ENCODE data around the gene NUDT22.

The NUDT22 gene

DNA sequence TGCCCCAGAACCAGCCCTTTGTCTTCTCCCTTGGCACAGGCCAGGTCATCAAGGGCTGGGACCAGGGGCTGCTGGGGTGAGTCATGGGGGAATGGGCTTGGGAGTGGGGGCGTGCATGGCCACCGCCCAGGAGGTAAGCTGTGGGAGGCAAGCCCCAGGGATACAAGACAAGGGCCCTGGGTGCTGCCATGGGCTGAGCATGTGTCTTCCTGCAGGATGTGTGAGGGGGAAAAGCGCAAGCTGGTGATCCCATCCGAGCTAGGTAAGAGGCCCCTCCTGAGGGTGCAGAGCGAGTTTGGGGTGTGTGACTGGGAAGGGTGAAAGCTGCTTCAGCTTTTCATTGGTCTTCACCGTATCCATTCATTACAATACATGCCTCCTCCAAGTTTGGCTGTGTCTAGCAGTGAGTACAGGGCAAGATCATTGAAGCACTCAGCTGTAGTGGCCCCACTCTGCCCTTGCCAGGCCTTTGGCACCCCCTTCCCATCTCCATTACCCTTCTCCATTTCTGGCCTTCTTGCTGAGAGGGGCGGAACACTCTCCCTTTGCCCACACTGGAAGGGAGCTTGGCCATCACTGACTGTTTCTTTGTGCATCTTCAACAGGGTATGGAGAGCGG is 17.3 kb downstream of the NUDT22 start:
- no peak for TF ChIP-seq TCF4 (CRISPR knock-in tag; IDR thresholded peaks at IDR 0.05; ENCODE audit: borderline replicate concordance)
- TF ChIP-seq, protein P1, sequence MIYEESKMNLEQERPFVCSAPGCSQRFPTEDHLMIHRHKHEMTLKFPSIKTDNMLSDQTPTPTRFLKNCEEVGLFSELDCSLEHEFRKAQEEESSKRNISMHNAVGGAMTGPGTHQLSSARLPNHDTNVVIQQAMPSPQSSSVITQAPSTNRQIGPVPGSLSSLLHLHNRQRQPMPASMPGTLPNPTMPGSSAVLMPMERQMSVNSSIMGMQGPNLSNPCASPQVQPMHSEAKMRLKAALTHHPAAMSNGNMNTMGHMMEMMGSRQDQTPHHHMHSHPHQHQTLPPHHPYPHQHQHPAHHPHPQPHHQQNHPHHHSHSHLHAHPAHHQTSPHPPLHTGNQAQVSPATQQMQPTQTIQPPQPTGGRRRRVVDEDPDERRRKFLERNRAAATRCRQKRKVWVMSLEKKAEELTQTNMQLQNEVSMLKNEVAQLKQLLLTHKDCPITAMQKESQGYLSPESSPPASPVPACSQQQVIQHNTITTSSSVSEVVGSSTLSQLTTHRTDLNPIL (CRISPR knock-in tag; IDR thresholded peaks at IDR 0.05; ENCODE audit: low read depth): no peak
- TF ChIP-seq GLIS3 (CRISPR knock-in tag; IDR thresholded peaks at IDR 0.05): no peak
- TF ChIP-seq ZNF8 (CRISPR knock-in tag; IDR thresholded peaks at IDR 0.05): no peak
- TF ChIP-seq ZC3H10 (CRISPR knock-in tag; IDR thresholded peaks at IDR 0.05): no peak
- TF ChIP-seq ESRRG (CRISPR knock-in tag; IDR thresholded peaks at IDR 0.05): no peak
- TF ChIP-seq ZFP30 (CRISPR knock-in tag; IDR thresholded peaks at IDR 0.05): no peak
- TF ChIP-seq OSR1 (CRISPR knock-in tag; IDR thresholded peaks at IDR 0.05): no peak
- TF ChIP-seq PPARA (CRISPR knock-in tag; IDR thresholded peaks at IDR 0.05; ENCODE audit: borderline replicate concordance): no peak
- no peak for TF ChIP-seq CSDC2 (CRISPR knock-in tag; IDR thresholded peaks at IDR 0.05)
- no peak for TF ChIP-seq RARB (CRISPR knock-in tag; IDR thresholded peaks at IDR 0.05)
- TF ChIP-seq ARNTL (CRISPR knock-in tag; IDR thresholded peaks at IDR 0.05; ENCODE audit: borderline replicate concordance, low read depth): no peak
- no peak for TF ChIP-seq POU6F1 (CRISPR knock-in tag; IDR thresholded peaks at IDR 0.05; ENCODE audit: borderline replicate concordance, low read depth)
- TF ChIP-seq CSRNP3 (CRISPR knock-in tag; IDR thresholded peaks at IDR 0.05): no peak
- no peak for TF ChIP-seq ZFP3 (CRISPR knock-in tag; IDR thresholded peaks at IDR 0.05)
- no peak for TF ChIP-seq SNAI2 (CRISPR knock-in tag; IDR thresholded peaks at IDR 0.05)
- TF ChIP-seq BACH2 (CRISPR knock-in tag; IDR thresholded peaks at IDR 0.05; ENCODE audit: borderline replicate concordance): no peak
- TF ChIP-seq ZNF565 (CRISPR knock-in tag; conservative IDR thresholded peaks at IDR 0.05; ENCODE audit: low read depth): no peak
- no peak for TF ChIP-seq TOX (CRISPR knock-in tag; IDR thresholded peaks at IDR 0.05; ENCODE audit: borderline replicate concordance)
- ATAC-seq: no peak

DNA sequence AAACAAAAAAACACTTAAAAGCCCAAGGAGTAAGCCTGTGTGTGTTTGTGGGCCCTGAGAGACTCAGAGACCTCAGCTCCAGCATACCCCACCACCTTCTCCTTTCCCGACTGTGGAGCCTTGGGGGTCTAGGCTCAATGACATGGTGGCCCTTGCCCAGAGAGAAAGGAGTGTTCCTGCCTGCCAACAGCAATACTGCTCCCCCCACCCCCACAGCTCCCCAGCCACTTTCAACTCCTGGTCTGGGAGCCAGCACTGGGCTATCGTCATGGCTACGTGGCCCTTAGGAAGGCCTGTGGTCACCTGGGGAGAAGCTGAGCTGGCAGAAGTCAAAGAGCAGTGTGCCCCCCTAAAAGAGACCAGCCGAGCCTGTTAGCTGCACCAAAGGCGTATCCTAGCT is 18.0 kb downstream of the NUDT22 start:
- no peak for ATAC-seq
- TF ChIP-seq ZFP30 (CRISPR knock-in tag; IDR thresholded peaks at IDR 0.05): no peak
- no peak for TF ChIP-seq ZNF70 (CRISPR knock-in tag; IDR thresholded peaks at IDR 0.05)
- TF ChIP-seq TOX (CRISPR knock-in tag; IDR thresholded peaks at IDR 0.05; ENCODE audit: borderline replicate concordance): no peak
- no peak for TF ChIP-seq ZNF565 (CRISPR knock-in tag; conservative IDR thresholded peaks at IDR 0.05; ENCODE audit: low read depth)
- TF ChIP-seq CSRNP3 (CRISPR knock-in tag; IDR thresholded peaks at IDR 0.05): no peak
- no peak for TF ChIP-seq ZFP3 (CRISPR knock-in tag; IDR thresholded peaks at IDR 0.05)
- no peak for TF ChIP-seq TCF4 (CRISPR knock-in tag; IDR thresholded peaks at IDR 0.05; ENCODE audit: borderline replicate concordance)
- TF ChIP-seq SNAI2 (CRISPR knock-in tag; IDR thresholded peaks at IDR 0.05): no peak
- TF ChIP-seq CSDC2 (CRISPR knock-in tag; IDR thresholded peaks at IDR 0.05): no peak
- TF ChIP-seq ISL1 (CRISPR knock-in tag; IDR thresholded peaks at IDR 0.05): no peak
- TF ChIP-seq ARNTL (CRISPR knock-in tag; IDR thresholded peaks at IDR 0.05; ENCODE audit: borderline replicate concordance, low read depth): no peak
- TF ChIP-seq POU6F1 (CRISPR knock-in tag; IDR thresholded peaks at IDR 0.05; ENCODE audit: borderline replicate concordance, low read depth): no peak
- no peak for TF ChIP-seq ESRRG (CRISPR knock-in tag; IDR thresholded peaks at IDR 0.05)

DNA sequence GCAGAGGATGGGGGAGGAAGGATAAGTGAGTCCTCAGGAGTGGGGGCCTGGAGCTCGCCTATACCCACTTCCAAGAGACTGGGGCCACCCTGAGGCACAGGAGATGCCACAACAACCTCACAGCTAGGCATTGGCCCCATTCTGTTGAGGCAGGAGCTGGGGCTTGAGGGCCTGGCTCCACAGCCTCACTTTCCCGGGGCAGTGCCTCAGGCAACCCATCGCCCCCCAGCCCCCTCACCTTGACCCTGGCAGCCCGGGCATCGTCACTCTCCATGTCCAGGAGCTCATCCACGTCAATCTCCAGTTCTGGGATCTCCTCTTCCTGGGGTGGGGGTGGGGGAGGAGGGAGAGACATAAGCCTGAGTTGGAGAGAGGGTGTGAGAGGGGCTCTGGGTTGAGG is 18.9 kb downstream of the NUDT22 start:
- TF ChIP-seq SNAI2 (CRISPR knock-in tag; IDR thresholded peaks at IDR 0.05): no peak
- no peak for ATAC-seq

All from SK-N-SH treated with all-trans-retinoic acid at 6 μM for 48 hours (cell line).